ENCODE measurements around the gene CNIH3.

GRCh38 chr1:224767676-224768075, 151.6 kb downstream of the CNIH3 start:
- TF ChIP-seq CTCF (IDR thresholded peaks at IDR 0.05; ENCODE audit: low read depth, low read length) = no peak
- TF ChIP-seq POLR2A (IDR thresholded peaks at IDR 0.05; ENCODE audit: extremely low read depth, insufficient read length) = no peak
- TF ChIP-seq MYC (IDR thresholded peaks at IDR 0.05; ENCODE audit: low read depth, low read length) = no peak
